Neural cell (in vitro differentiated cells): ENCODE data around the gene TFRC.

Experiments
- CTCF ChIP-seq: fragments of 450-650 bp; IDR thresholded peaks from 2 replicates; pipeline ENCODE4 v1.5.1; 2014; ENCODE audit warnings: antibody characterized with exemption, mild to moderate bottlenecking, moderate library complexity; ENCODE audit not compliant: poor library complexity, severe bottlenecking
- POLR2AphosphoS5 ChIP-seq: IDR thresholded peaks from 2 replicates; pipeline ENCODE4 v1.6.1; 2012
- REST ChIP-seq: IDR thresholded peaks from 2 replicates; pipeline ENCODE4 v1.6.1; 2012; ENCODE audit warnings: borderline replicate concordance

GRCh38 chr3:196023947-196024346 lies 57.9 kb downstream of the TFRC start:
- TF ChIP-seq CTCF (no peak), REST (no peak), POLR2AphosphoS5 (no peak)
